DND-41 (cell line): Measurements from ENCODE around the gene CDK13.

Source experiments
- CTCF ChIP-seq: IDR thresholded peaks from 2 replicates; pipeline ENCODE4 v1.5.1; 2012; ENCODE audit warnings: borderline replicate concordance, low read length, moderate library complexity, mild to moderate bottlenecking; ENCODE audit not compliant: poor library complexity, severe bottlenecking; ENCODE audit errors: extremely low read depth
- EZH2 ChIP-seq: IDR thresholded peaks from 3 replicates; pipeline ENCODE4 v1.6.1; 2012; ENCODE audit warnings: borderline replicate concordance, low read depth, mild to moderate bottlenecking, moderate library complexity, low read length, inconsistent platforms; ENCODE audit not compliant: severe bottlenecking

DNA sequence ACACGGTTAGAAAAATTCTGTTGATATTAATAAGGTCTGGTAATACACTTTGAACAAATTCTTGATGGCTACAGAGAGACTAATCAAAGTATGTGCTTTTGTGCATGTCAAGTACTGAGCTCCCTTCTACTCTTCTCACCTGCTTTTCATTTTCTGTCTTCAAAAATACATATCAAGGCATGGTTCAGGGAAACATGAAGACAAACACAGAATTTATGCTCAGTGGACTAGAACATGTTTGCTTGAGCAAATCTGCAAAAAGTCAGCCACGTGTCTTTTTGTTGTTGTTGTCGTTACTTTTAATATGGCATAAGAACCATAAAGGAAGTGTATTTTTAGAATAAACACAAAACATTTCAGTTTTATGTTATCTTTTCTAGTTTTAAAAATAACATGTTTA, 21.9 kb downstream of the CDK13 start:
- TF ChIP-seq CTCF (no peak), EZH2 (no peak)
